NK-92 (cell line): ENCODE results near the gene SPAG17.

ENCODE experiments used
- DNase-seq: peaks from one replicate; lab custom pipeline; 2025; ENCODE audit not compliant: unreplicated experiment; lab: John Stamatoyannopoulos, UW

SPAG17 gene

GRCh38 chr1:118185084-118185832, at the start of gene SPAG17:
TSS of gene SPAG17 (minus strand) at chr1:118185228. CDS start at chr1:118185157, 71 bp downstream.
- no peak for DNase-seq

DNA sequence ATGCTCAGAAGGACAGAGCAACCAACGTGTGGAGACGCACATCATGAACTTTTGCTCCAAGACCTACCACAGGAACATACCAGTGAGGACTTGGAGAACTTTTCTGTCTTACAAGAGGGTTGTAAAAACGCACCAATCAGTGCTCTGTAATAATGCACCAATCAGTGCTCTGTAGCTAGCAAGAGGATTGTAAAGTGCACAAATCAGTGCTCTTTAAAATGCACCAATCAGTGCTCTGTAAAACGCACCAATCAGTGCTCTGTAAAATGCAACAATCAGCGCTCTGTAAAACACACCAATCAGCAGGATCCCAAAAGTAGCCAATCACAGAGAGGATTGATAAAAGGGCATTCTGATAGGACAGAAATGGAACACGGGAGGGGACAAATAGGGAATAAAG, 40.4 kb upstream of the SPAG17 start:
- DNase-seq, result no peak

- no peak for DNase-seq
Measured at GRCh38 chr1:118223426-118223825, 38.4 kb upstream of the SPAG17 start.

GRCh38 chr1:118219438-118219837, 34.4 kb upstream of the SPAG17 start:
- DNase-seq, result no peak

- no peak for DNase-seq
Measured at GRCh38 chr1:118217141-118217838, 32.3 kb upstream of the SPAG17 start.

GRCh38 chr1:118214866-118215265, 29.8 kb upstream of the SPAG17 start:
- no peak for DNase-seq

DNA sequence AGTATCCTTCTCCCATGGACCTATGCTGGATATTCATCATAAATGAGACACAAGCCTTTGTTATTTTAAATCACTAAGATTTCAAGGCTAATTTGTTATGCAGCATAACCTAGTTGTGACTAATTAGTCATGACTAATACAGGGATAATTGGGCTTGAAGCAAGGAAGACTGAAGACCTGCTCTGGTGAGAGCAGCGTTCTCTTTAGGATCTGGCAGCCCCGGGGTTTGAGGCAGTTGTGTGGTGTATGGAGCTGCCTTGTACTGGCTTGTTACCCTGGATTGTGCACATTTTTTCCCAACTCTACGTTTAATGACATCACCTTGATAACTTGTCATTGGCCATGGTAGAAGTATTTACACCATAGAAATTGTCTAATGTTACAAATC, 25.7 kb upstream of the SPAG17 start:
- DNase-seq, result no peak

GRCh38 chr1:118210051-118210722, 25.2 kb upstream of the SPAG17 start:
- DNase-seq, result no peak

- no peak for DNase-seq
Measured at GRCh38 chr1:118209648-118210047, 24.6 kb upstream of the SPAG17 start.

GRCh38 chr1:118206966-118207365, 21.9 kb upstream of the SPAG17 start:
- DNase-seq, result no peak

DNA sequence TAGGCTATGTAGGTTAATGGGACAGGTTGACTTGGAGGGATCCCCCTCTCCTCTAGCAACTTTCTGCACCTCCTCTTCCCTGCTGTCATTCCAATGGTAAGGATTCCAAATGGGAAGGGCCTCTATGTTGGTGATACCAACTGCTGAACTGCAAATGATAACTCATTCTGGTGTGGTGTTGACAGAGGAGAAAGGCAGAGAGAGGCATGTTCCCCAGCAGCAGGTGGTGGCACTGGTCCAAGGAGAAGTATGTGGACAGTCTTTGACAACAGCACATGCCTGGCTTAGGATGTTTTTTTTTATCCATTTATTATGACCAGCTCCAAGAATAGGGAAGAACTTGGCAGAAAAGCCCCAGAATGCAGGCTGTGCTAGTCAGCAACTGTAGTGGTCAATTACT, 19.6 kb upstream of the SPAG17 start:
- DNase-seq, result no peak

DNA sequence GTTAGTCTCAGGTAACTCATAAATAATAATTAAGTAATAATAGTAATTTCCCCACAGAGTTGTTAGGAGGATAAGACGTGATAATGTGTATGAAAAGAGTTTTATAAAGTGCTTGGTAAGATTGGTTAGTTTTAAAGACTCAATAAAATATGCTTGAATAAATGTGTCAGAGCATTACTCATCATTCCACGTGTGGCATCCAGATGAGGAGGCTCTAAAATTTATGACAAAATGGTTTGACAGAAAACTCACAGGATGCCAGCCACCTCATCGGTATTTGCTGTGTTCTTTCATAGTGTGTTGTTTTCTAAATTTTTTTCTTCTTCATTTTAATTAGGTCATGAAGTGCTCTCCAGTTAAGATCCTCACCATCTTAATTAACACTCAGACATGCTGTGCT, 19.1 kb upstream of the SPAG17 start:
- no peak for DNase-seq

DNA sequence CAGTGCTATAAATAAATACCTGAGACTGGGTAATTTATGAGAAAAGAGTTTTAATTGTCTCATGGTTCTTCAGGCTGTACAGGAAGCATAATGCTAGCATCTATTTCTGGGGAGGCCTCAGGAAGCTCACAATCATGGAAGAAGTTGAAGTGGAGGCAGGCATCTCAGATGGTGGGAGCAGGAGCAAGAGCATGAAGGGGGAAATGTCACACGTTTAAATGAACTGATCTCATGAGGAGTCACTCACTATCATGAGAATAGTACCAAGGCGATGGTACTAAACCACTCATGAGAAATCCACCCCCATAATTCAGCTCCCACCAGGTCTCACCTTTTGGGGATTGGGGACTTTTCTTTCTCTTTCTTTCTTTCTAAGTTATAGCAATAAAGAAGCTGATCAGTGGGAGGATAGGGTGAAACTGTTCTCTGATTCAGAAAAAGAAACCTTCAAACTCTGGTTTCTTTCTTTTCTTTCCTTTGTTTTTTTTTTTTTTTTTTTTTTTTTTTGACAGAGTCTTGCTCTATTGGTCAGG, 17.1 kb upstream of the SPAG17 start:
- DNase-seq, result no peak

DNA sequence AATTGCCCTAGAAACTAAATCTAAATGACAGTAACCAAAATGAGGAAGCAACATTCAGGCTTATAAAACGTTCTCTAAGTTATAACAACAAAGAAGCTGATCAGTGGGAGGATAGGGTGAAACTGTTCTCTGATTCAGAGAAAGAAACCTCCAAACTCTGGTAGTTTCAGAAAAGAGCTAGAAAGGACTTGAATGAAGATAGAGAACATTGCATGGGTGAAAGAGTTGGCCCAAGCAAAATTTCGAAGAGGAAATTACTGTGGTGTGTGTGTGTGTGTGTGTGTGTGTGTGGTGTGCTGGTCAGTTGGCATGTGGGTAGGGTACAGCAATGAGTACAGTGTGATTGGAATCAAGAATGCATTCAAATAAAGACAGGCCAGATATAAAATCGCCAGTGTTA, 16.5 kb upstream of the SPAG17 start:
- no peak for DNase-seq

- no peak for DNase-seq
Measured at GRCh38 chr1:118200836-118201235, 15.8 kb upstream of the SPAG17 start.

- no peak for DNase-seq
Measured at GRCh38 chr1:118190561-118190960, 5.5 kb upstream of the SPAG17 start.

- DNase-seq, result no peak
Measured at GRCh38 chr1:118189564-118189963, 4.5 kb upstream of the SPAG17 start.

- DNase-seq, result no peak
Measured at GRCh38 chr1:118188411-118188810, 3.4 kb upstream of the SPAG17 start.

DNA sequence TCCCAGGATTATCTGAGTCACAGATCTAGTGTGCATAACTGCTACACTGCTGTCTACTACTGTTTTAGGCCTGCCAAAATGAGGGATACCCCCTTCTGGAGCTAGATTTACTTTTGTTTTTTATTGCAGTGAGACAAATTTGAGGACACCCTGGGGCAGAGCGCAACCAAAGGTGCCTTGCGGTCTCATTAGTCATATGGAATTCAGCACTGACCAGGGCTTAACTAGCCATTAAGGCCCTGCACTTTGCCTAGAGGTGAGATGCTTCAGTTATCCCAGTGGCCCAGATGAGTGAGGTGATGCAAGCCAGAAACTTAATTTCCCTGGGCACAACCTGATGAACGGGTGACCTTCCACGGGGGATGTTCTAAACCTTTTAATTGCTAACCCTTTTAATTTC, 998 bp upstream of the SPAG17 start:
- DNase-seq, result no peak

DNA sequence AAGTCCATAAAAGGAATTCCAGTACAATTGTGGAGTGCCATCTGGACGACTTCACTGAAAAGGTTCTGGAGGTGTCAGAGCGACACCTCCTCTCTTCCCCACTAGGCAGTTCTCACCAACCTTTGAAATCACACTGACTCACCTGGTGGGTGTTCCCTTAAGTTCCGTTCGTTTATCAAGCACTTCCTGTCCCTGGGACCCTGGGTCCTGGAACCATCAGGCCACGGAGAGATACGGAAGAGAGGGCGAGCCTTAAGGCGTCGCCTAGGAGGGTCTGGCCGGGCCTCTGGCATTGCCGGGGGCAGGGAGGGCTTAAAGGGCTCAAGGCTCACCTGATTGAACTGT, 317 bp downstream of the SPAG17 start:
- DNase-seq, result no peak

DNA sequence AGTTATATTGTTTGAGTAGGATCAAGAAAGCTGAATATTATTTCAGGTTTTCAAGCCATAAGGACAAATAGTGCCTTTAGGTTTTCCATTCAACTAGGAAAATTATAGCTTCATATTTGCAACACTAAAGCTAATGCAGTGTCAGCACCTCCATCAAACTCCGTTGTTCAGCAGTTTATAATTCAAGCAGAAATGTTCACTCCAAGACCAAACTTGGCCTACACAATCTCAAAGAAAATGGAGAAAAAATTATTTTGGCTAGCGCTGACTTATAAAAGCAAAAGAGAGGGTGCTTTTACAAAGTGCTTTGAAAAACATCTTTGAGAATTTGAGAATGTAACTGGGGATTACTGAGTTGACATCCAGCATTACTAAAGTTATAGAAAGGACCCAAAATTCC, 1.4 kb downstream of the SPAG17 start:
- DNase-seq, result no peak

DNA sequence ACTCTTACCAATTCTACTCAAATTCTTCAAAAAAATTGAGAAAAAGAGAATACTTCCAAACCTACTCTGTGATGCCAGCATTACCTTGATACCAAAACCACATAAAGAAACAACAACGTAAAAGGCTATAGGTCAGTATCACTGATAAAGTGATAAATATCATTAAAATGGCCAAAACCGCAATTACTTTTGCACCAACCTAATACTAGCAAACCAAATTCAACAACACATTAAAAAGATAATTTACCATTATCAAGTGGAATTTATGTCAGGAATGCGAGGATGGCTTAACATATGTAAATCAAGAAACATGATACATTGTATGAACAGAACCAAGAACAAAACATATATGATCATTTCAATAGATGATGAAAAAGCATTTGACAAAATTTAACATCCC, 7.0 kb downstream of the SPAG17 start:
- no peak for DNase-seq
